GM21529 (cell line): ENCODE data around the gene RNF144B.

Experiments used
- ATAC-seq: cut with Tn5 transposase; IDR thresholded peaks from one replicate; pipeline ENCODE4 v1.9.1; 2021; ENCODE audit not compliant: unreplicated experiment

The RNF144B gene

GRCh38 chr6:18507018-18507415 is 119.9 kb downstream of the RNF144B start:
- ATAC-seq: no peak

- no peak for ATAC-seq
These were observed 120.4 kb downstream of the RNF144B start for GRCh38 chr6:18507561-18507960.

- ATAC-seq: no peak
These were observed 122.9 kb downstream of the RNF144B start for GRCh38 chr6:18509871-18510643.

GRCh38 chr6:18510644-18511033 is 123.5 kb downstream of the RNF144B start:
- ATAC-seq: no peak

GRCh38 chr6:18511211-18511610 is 124.1 kb downstream of the RNF144B start:
- ATAC-seq: no peak

GRCh38 chr6:18513253-18513798 is 126.2 kb downstream of the RNF144B start:
- no peak for ATAC-seq

GRCh38 chr6:18514180-18514579 is 127.0 kb downstream of the RNF144B start:
- ATAC-seq: no peak

- no peak for ATAC-seq
These were observed 128.6 kb downstream of the RNF144B start for GRCh38 chr6:18515767-18516166.
